ENCODE measurements around the gene PACSIN2.
"Not testable (repeated sequence)": the region's sequence is repeated elsewhere in the genome, so short reads cannot be mapped to it uniquely, and the experiment has no call there.

Gene PACSIN2

GRCh38 chr22:43009444-43009843 lies 5.5 kb downstream of the PACSIN2 start:
- DNase-seq, result no peak

GRCh38 chr22:43008921-43009320 lies 6.0 kb downstream of the PACSIN2 start:
- no peak for DNase-seq

- DNase-seq, result no peak
These were observed 6.4 kb downstream of the PACSIN2 start for GRCh38 chr22:43008509-43008908.

- DNase-seq, result peak in 1 of 2 donors; percentile 54
These were observed 7.3 kb downstream of the PACSIN2 start for GRCh38 chr22:43007519-43008102.

GRCh38 chr22:43006753-43007152 lies 8.2 kb downstream of the PACSIN2 start:
- DNase-seq, result no peak

GRCh38 chr22:43006016-43006505 lies 8.9 kb downstream of the PACSIN2 start:
- no peak for DNase-seq

GRCh38 chr22:43005106-43005505 lies 9.8 kb downstream of the PACSIN2 start:
- DNase-seq, result no peak

GRCh38 chr22:43004362-43005035 lies 10.4 kb downstream of the PACSIN2 start:
- no peak for DNase-seq

GRCh38 chr22:43002202-43002586 lies 12.8 kb downstream of the PACSIN2 start:
- DNase-seq, result no peak

GRCh38 chr22:43001271-43002201 lies 13.4 kb downstream of the PACSIN2 start:
- DNase-seq, result peak in 1 of 2 donors; percentile 34

GRCh38 chr22:43000441-43001175 lies 14.3 kb downstream of the PACSIN2 start:
- DNase-seq, result peak in 1 of 2 donors; percentile 69

GRCh38 chr22:42997582-42998090 lies 17.3 kb downstream of the PACSIN2 start:
- no peak for DNase-seq

GRCh38 chr22:42996646-42997365 lies 18.1 kb downstream of the PACSIN2 start:
- DNase-seq, result no peak

GRCh38 chr22:42995654-42996053 lies 19.3 kb downstream of the PACSIN2 start:
- DNase-seq, result not testable (repeated sequence)

- DNase-seq, result peak; percentile 38 to 56
These were observed 19.9 kb downstream of the PACSIN2 start for GRCh38 chr22:42994917-42995562.

GRCh38 chr22:42994276-42994916 lies 20.6 kb downstream of the PACSIN2 start:
- no peak for DNase-seq

- DNase-seq, result no peak
These were observed 21.2 kb downstream of the PACSIN2 start for GRCh38 chr22:42993651-42994275.

- no peak for DNase-seq
These were observed 22.0 kb downstream of the PACSIN2 start for GRCh38 chr22:42992886-42993479.

- DNase-seq, result no peak
These were observed 22.9 kb downstream of the PACSIN2 start for GRCh38 chr22:42992092-42992491.

Measured in bone marrow (tissue), 2 donors.